Measurements from ENCODE around the gene OR10H1.

- TF ChIP-seq CTCF (IDR thresholded peaks at IDR 0.05; ENCODE audit: low read length), result no peak
- TF ChIP-seq EZH2 (optimal IDR thresholded peaks at IDR 0.05; ENCODE audit: low read depth, low read length), result no peak
- no peak for TF ChIP-seq EZH2phosphoT487 (IDR thresholded peaks at IDR 0.05; ENCODE audit: low read length)
Measured at GRCh38 chr19:15846923-15847322, 31.5 kb upstream of the OR10H1 start.
